ENCODE results near the gene SFTPB.
"Not testable (repeated sequence)": the region's sequence is repeated elsewhere in the genome, so short reads cannot be mapped to it uniquely, and the experiment has no call there.

Gene SFTPB

DNA sequence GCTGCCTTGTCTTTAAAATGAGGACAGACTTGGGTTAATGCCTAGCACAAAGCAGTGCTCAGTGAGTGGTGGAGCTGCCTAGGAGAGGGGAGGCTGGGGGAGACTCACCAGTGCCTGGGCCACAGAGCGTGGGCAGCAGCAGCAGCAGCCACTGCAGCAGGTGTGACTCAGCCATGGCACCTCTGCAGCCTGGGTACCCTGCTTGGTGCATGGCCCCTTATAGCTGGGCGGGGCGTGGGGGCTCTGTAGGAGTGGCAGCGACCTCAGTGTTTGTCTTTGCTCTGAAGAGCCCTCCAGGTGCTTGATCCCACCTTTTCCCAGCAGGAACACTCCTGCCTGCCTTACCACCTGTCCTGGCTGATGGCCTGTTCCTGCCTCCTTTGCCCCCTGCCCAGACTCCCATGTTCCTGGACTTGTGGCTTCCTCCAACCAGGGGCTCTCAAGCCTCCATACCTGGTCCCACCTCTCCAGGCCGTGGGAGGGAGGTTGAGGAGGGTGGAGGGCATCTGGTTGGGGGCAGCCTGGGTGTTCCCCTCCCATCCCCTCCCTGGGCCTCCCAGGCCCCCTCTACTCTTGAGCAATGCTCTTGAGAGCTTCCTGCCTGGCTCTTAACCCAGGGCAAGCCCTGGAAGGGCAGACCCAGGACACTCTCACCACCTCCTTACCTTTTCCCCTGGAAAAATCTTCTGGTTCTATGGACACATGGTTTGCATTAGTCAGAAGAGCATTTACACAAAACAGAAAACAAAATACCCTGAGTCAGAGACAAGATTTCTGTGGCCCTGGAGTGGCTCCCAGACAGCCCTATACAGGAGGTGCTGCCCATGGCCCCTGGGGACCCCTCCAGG lies at the start of gene SFTPB:
TSS of gene SFTPB (minus strand) at position 191 of the 848 bp plus-strand sequence. CDS start at position 175, 16 bp downstream.
- no peak for DNase-seq

DNA sequence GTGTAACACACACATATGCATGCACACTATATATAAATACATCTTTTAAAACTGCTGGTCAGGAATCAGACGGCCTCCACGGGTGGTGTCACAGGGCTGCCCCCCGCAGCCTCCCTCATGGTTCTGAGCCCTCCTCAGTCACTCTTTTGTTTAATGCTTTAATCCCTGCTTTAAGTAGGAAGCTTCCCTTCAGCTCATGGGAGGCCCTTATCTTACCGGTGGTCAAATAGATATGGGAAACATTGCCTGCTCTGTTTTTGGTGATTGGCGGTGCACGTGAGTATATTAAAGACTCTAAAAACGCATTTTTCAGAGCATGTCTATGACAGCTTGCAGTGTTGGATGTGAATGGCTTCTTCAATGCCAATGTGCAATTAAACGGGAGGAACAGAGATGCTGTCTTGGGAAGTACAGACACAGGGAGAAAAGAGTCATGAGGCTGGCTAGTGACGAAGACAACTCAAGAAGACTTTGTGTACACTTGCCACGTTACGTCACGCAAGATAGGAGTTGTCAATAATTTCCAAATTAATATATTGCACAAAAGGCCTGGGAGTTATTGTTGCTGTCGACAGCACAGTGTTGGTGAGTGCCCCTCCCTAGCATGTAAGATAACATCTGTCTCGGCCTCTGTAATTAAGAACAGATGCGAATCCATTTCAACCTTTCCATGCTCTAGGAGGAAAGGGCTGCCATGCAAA lies 49.5 kb upstream of the SFTPB start:
- no peak for DNase-seq

DNA sequence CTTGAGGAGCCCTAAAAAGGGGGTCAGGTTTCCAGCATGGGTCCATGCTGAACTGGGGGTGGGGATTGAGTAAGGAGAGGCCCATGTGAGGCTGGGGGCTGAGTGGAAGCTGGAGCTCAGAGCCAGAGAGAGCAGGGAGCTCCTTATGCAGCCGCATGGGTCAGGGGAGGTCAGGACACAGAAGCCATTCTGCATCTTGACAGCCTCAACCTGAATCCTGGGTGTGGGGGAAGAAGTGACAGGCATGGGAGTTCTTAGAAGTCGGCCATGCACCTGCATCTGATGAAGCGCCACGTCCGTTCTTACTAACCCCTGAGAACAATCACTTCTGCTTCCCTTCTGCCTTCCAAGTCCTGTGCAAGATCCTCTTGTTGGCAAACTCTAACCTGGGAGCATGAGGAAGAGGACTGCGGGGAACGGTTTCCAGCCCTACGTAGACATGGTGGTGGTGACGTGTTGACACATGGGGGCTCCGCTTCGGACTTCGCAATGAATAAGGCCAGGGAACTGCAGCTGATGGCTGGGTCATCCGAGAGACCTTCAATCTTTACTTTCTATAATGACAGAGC lies 48.4 kb upstream of the SFTPB start:
- no peak for DNase-seq

DNA sequence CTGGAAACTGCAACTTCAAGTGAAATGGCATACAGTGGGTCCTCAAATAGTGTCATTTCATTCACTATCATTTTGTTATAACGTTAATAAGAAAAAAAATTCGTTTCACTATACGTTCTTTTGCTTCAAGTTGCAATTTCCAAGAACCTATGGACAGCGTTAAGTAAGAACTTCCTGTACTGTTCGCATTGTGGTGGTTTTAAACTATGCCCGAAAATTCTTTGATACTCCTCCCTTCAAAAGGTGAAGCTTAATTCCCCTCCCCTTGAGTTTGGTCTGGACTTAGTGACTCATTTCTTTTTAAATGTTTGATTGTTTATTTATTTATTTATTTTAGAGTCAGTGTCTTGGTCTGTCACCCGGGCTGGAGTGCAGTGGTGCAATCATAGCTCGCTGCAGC lies 46.8 kb upstream of the SFTPB start:
- DNase-seq, result no peak

DNA sequence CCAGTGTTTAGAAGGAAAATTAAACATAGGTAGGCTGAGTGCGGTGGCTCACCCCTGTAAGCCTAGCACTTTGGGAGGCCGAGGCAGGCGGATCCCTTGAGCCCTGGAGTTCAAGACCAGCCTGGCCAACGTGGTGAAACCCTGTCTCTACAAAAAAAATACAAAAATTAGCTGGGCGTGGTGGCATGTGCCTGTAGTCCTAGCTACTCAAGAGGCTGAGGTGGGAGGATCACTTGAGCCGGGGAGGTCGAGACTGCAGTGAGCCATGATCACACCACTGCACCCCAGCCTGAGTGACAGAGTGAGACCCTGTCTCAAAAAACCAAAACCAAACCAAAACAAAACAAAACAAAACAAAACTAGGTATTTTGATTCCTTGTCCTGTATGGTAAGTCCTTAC lies 46.4 kb upstream of the SFTPB start:
- not testable (repeated sequence) for DNase-seq

DNA sequence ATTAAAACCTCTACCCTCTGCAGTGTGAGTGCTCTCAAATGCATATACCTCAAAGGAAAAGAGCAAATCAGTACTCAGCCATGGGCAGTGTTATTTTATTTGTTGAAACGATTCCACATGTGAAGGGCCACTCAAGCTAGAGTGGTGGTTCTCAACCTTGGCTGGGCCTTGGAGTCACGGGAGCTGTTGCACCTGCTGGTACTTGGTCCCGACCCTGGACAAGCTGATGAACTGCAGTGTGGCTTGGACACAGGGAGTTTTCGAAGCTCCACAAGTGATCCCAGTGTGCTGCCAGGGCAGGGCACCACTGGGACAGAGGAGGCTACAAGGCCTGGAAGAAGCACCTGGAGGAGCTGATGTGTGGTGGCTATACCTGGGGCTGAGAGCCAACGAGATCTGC lies 45.8 kb upstream of the SFTPB start:
- DNase-seq, result no peak

DNA sequence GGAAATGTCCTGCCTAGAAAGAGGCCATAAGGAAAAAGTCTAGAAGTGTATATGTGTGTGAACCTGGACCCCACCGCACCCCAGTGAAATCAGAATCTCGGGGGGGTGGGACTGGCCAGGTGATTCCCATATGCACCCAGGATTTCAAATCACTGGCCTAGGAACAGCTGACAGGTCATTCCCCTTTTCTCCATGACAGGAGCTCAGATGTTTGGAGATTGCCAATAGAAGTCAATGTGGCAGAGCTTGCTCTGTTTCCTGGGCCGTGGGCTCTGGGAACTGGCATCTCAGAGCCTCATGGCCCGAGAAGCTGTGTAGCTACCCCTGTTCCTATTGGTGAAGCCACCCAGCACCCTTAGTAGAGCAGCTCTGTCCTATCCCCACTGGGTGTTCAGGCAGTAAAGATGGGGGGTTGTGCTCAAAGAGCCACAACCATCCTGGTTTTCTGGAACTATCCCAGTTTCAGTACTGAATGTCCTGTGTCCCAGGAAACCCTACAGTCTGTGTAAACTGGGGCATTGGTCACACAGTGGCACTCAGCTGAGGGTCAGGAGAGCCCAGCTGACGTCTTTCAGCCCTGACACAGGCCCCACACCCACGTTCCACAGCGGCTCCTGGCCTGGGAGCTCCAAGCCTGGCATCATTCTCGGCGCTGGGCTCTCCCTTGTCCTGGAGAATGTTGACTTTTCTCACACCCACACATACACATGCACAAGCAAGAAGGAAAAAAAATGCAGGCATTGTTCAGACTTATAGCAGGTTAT lies 45.0 kb upstream of the SFTPB start:
- DNase-seq, result no peak

DNA sequence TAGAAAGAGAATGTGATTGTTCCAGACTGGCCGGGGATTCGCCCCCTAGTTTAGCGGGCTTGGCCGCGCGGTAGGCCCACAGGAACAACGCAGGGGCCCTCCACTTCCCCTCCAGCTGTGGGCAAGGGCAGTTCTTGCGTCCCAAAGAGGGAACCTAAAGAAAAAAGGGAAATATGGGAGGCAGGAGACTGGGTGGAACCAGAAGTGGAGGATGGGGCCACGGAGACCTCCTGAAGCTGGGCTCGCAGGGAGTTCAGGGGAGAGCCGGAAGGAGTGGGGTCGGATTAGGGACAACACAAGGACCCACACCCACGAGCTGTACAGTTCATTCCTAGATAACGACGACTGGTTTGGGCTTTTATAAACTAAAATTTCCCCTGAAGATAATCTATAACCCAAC lies 44.3 kb upstream of the SFTPB start:
- no peak for DNase-seq

DNA sequence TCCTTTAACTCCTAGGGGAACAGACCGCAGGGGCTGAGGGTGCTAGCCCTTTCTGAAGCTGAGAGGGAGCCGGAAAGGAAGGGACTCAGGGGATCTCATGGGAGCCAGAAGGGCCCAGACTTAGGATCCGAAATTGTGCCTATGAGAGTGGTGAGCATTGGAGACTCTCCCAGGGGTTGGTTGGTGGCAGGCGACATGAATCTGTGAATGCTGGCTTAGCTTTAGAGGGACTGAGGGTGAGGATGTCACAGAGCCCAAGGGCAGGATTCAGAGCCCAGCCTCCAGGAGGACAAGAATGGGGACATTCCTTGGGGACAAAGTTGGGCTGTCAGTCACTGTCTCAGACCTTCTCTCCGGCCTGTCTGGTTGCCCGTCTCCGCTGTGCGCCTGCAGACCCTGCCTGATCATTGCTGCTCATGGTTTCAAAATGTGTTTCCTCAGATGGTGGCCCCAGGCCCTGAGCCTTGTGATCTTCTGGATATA lies 43.6 kb upstream of the SFTPB start:
- no peak for DNase-seq

DNA sequence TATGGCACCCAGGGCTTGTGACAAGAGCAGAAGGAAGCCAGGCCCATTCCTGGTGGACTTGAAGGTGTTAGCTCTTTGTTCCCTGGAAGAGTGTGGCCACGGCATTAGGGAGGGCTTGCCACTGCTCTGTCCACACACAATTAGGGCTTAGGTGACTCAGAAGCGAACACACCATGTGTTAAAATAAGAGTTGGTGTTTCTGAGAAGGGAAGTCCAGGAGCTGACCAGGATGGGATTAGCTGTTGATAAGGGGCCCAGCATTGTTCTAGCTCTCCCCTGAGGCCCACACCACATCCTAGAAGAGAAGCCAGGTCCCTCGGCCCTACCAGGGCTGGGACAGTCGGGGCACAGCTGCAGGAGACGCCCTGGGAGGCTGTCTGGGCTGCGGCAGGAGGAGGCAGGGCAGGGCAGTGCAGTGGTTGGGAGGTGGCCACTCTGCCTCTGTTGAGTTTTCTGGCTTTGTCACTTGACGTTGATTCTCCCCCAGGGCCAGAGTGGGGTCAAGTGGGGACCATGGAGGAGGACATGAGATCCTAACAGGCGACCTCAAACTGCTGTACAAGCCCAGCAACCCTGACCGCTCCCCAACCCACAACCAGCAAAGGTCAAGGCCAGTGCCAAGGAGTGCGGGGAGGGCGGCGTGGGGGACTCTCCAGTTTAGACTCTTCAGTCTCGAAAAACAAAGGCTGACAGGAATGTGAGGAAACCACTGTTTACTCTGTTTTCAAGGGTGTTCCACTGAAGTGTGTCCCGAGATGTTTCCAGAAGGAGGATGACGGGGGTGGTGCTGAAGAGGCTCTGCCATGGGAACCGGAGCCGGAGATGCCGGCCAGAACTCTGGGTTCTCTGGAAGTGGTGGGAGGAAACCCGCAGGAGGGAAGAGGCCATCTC lies 42.9 kb upstream of the SFTPB start:
- DNase-seq, result no peak

DNA sequence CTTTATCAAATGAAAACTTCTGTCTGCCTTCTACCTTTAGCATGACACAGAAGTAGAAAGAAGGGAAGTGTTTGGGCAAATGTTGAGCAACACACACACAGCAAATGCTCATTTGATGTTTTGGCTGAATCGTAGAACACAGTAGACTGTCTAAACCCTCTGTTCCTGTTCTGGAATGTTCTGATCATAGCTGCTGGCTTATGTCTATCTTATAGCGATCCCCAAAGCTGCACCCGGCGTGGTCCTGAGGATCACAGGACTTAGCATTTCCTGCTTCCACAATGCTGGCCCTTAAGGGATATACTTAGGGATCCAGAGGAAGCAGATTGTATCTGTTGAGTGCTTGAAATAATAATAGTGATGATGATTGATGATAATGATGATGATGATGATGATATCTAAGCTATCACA lies 41.4 kb upstream of the SFTPB start:
- DNase-seq, result no peak

DNA sequence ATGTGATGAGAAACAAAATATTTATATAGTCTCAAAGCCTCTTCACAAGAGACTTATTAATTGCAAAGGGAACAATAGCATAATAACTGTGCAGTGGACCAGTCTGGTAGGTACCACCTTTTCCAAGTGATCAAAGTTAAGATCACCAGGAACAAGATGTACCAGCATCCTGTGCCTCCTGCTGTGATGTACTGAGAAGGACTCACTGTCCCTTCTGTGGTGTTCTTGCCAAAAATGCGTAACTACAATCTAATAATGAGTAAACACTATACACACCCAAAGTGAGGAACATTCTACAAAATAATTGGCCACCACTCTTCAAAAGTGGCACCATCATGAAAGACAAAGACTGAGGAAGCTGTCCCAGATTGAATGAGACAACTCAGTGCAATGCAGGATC lies 40.6 kb upstream of the SFTPB start:
- DNase-seq, result no peak

DNA sequence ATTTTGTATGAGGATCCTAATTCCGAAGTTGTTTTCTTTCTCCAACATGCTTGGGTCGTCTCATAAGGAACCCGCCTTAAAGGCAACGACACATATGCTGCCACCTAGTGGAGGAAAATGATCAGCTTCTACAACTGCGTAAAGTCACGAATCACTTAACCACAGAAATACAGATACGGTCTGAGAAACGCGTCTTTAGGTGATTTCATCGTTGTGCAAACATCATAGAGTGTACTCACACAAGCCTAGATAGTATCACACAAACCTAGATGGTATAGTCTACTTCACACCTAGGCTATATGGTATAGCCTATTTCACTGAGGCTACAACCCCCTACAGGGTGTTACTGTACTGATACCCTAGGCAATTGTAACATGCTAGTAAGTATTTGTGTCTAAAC lies 39.3 kb upstream of the SFTPB start:
- peak; percentile 73 to 82 for DNase-seq

DNA sequence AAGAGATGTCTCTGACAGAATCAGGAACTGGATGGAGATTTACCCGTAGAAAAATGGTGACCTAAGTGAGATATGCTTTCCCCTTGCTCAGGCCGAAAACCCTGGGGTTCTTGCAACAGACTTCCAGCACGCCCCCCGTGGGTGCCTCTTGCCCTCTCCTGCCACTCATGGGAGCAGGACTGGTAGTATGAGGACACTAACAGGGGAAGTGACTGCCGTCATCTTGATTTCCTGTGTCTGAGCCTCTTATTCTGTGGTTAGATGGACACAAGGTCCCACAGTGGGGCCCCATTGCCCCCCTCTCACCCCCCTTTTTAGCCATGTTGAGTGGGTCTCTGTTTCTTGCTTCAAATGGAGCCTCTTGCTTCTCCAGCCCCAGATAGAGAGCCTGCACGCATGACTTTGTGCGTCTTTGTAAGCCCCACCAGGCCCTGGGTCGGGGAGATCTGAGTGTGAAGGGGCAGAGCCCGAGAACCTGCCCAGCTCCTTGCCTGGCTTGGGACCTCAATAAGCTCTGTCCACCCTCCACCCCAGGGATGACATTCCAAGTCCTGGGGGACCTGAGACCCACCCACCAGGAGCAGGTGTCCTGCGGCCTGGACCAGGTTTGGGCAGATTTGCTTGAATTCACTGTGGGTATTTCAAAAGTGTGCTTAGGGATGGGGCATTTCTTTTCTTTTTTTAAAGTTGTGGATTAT lies 38.7 kb upstream of the SFTPB start:
- DNase-seq, result peak in 1 of 2 donors; percentile 56

DNA sequence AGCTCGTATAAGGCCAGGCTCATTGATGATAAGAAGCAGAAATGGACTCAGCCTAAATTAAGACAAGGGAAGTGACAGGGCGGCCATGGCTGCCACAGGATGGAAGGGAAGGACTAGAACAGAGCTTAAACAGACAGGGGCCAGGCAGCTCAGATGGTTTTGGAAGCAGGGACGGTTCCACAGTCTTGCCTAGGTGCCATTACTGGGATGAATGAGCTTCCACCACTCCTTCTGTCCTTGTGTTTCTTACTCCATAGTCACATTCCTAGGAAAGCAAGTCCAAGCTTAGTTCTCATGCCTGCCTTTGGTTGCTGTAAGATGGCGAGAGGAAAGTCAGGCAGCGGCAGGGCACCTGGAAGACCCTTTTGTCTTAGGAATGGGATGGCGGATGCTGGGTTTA lies 38.1 kb upstream of the SFTPB start:
- DNase-seq, result no peak

DNA sequence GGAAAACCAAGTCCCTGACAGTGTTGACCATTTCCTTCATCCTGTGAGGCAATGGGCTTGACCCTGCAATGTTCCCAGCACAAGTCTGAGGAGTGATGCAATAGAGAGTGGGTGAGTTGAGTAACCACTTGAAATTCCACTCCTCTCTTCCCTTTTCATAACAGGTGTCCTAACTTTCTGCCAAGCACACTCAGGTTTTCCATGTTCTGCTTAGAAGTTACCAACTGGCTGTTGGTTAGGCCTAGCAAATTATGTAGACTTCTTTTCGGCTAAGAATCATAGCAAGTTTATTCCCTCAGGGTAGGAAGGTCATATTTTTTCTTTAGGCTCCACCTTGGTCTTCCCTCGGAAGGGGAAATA lies 37.7 kb upstream of the SFTPB start:
- no peak for DNase-seq

DNA sequence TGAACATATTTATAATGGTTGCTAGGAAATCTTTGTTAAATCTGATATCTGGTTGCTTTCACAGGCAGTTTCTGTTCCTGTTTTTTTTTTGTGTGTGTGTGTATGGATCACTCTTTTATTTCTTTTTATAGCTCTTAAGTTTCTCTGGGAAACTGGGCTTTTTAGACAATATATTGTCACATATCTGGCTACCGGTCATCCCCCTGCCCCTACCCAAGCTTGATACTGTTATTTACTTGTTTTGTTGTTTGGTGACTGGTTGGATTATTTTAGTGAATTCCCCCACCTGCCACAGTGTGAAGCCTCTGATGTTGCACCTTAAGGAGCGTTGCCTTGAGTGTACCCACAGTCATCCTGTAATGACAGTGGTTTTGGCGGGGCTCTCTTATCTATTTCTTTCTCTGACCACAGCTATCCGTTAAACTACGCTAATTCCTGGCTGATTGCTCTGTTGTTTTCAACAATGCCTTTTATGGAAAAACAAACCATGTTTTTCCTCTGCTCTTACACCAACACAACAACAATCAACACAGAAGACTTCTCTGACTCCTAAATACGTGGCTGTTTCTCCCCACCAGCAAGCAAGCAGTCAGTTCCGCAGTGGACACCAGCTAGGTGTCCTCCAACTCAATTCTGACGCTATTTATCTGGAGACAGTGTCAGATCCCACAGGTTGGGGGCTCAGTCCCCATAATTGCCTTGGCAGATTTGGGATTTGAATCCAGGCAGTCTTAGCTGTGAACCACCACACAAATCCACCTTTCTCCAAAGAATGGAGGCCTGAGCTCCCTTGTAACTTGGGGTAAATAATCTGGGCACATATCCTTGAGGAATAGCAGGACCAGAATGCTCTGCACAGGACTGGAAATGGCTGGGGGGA lies 37.0 kb upstream of the SFTPB start:
- DNase-seq, result peak; percentile 52 to 63

DNA sequence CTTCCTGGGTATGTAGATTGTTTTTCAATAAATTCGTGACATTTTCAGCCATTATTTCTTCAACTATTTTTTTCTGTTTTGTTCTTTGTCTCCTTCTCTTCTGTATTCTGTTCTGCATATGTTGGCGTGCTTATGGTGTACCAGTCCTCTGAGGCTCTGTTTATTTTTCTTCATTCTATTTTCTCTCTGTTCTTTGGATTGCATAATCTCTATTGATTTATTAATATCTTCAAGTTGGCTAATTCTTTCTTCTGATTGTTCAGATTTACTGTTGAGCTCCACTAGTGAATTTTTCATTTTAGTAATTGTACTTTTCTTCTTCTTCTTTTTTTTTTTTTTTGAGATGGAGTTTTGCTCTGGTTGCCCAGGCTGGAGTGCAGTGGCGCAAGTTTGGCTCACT lies 36.0 kb upstream of the SFTPB start:
- no peak for DNase-seq

DNA sequence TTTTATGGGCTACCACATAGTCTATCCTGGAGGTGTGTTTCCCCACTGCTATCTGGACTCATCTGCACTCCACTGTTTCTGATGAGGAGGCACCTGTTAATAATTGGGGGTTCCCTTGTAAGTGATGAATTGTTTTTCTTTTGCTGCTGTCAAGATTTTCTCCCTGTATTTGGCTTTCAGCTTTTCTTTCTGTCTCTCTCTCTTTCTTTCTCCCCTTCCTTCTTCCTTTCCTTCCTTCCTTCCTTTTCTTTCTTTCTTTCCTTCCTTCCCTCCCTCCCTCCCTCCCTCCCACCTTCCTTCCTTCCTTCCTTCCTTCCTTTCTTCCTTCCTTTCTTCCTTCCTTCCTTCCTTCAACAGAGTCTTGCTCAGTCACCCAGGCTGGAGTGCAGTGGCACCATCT lies 35.3 kb upstream of the SFTPB start:
- no peak for DNase-seq

DNA sequence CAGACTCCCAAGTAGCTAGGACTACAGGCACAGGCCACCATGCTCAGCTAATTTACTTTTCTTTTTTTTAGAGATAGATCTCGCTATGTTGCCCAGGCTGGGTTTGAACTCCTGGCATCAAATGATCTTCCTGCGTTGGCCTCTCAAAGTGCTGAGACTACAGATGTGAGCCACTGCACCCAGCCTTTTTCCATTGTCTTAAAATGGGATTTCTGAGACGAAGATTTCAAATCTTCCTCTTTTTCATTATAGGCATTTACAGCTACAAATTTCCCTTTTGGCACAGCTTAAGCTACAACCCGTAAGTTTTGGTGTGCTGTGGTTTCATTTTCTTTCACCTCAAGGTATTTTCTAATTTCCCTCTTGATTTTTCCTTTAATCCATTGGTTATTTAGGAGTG lies 34.8 kb upstream of the SFTPB start:
- no peak for DNase-seq
